Heart left ventricle (tissue), 16 donors: ENCODE measurements around the gene TRAM2. TPM values are rescaled to one million over a fixed set of nuclear protein-coding genes. Genes with fewer than 3 reads are reported as not detected.
A peak's percentile ranks its signal among the peaks of the same experiment; 100 is the strongest.

Experiments
- ATAC-seq, 4 donors: fragments of 200-7000 bp; cut with Tn5 transposase; one replicate each; pipeline ENCODE4 v1.9.1; 2020 to 2022; ENCODE audit warnings: moderate library complexity in 4 of 4, mild to moderate bottlenecking in 3 of 4, moderate number of reproducible peaks in 1 of 4
- DNase-seq, 5 donors: peaks; one replicate each; pipeline ENCODE4 v3.0.0-alpha.2; 2020
- H3K27ac ChIP-seq, 12 donors: fragments of 200-600 bp; sonication (generic) in 4 of 12; one replicate each; pipeline versions ENCODE4 v1.5.0 to v1.8.0; 2016 to 2022; ENCODE audit warnings: mild to moderate bottlenecking in 2 of 12
- H3K27me3 ChIP-seq, 9 donors: fragments of 200-600 bp; sonication (generic) in 2 of 9; one replicate each; pipeline versions ENCODE4 v1.5.1 to v1.8.0; 2016 to 2022; ENCODE audit warnings: mild to moderate bottlenecking in 3 of 9
- H3K36me3 ChIP-seq, 9 donors: fragments of 200-600 bp; sonication (generic) in 2 of 9; one replicate each; pipeline versions ENCODE4 v1.5.0 to v1.8.0; 2018 to 2022; ENCODE audit warnings: mild to moderate bottlenecking in 2 of 9
- H3K4me1 ChIP-seq, 12 donors: fragments of 200-600 bp; sonication (generic) in 4 of 12; one replicate each; pipeline versions ENCODE4 v1.5.0 to v1.8.0; 2016 to 2022; ENCODE audit warnings: mild to moderate bottlenecking in 3 of 12
- H3K4me3 ChIP-seq, 12 donors: fragments of 200-600 bp; sonication (generic) in 4 of 12; one replicate each; pipeline versions ENCODE4 v1.5.0 to v1.8.0; 2017 to 2022; ENCODE audit warnings: mild to moderate bottlenecking in 9 of 12, moderate library complexity in 4 of 12
- H3K9me3 ChIP-seq, 12 donors: fragments of 200-600 bp; sonication (generic) in 4 of 12; one replicate each; pipeline versions ENCODE4 v1.5.0 to v1.8.0; 2016 to 2022; ENCODE audit warnings: mild to moderate bottlenecking in 1 of 12
- POLR2A ChIP-seq, 2 donors: fragments of 450-650 bp; IDR thresholded peaks; one replicate each; pipeline ENCODE4 v1.6.1; 2017; ENCODE audit warnings: antibody characterized with exemption in 2 of 2, mild to moderate bottlenecking in 2 of 2, moderate library complexity in 2 of 2
- WGBS, 4 donors: extraction: QIAGEN DNeasy Blood & Tissue Kit in 2 of 4; methylation state at CpG; one replicate each; pipeline versions ENCODE4 v1.1.5 to v1.1.7; 2013 to 2018; 5-methylcytosine and 5-hydroxymethylcytosine counted together
- intact Hi-C, 10 donors: fragments of 100-400 bp; cut with DNase I; formaldehyde crosslinking; loops; one replicate each; pipeline versions ENCODE4 v1.11.1 to v1.14.2; 2022
- polyA plus RNA-seq, 2 donors: library from polyadenylated mRNA; stranded (reverse); fragments of 200-250 nt; gene quantifications; one replicate each; pipeline ENCODE4 v1.2.3, GENCODE V29; 2013
- total RNA-seq, 9 donors: library from RNA; depleted of rRNA in 2 of 9; stranded (reverse); fragments of >200 nt in 2 of 9; fragmentation: NEBNext Ultra II Directional in 3 of 9; extraction: Animal tissue kit (Norgen Biotek cat#: 25700) in 3 of 9; gene quantifications; one replicate each; pipeline versions ENCODE4 v1.1.0 to v1.2.4, GENCODE V29; 2016 to 2023
- TF ChIP-seq, protein P1 (sequence below), 12 donors: fragments of 200-600 bp; sonication (generic) in 4 of 12; IDR thresholded peaks; one replicate each; pipeline versions ENCODE4 v1.5.0 to v1.8.0; 2018 to 2022; ENCODE audit warnings: antibody characterized with exemption in 12 of 12, mild to moderate bottlenecking in 5 of 12
- donor health status: ischemic (EF 13 %, LVEDD 7.1; RV severe dilation, severe dysfunction).
- donor health status: healthy with polysubstance abuse.
- donor health status: DM: no; HTN: yes; CAD: no.
- donor health status: DM: no; HTN: no; CAD: no.
- donor health status: ischemic (EF 25% LVEDD 6.9; RV normal size, moderate dysfunction).
- donor health status: ischemic (EF 25% LVEDD 5.7; RV mildly dilated, moderate dysfunction).
- donor health status: healthy.
- donor health status: DM: yes; HTN: yes; CAD: no.
- donor health status: ischemic (EF 35%, LVEDD 5.7; RV mildly dilated, moderate dysfunction).
- donor health status: nonischemic (EF 11% LVEDD 7.7; RV severe dilation, severe dysfunction).
- donor health status: DM: yes; HTN: yes; CAD: no.
- donor health status: PGD.
- donor health status: ischemic (EF 29% LVEDD 5.4; RV normal size, mild dysfunction).
- donor health status: nonischemic (EF 23%, LVEDD 6.1; RV moderate dilation, normal function).

Gene TRAM2
- total and polyA plus RNA-seq, 11 donors: 4.7 to 19.0 (median 12.1) TPM

DNA sequence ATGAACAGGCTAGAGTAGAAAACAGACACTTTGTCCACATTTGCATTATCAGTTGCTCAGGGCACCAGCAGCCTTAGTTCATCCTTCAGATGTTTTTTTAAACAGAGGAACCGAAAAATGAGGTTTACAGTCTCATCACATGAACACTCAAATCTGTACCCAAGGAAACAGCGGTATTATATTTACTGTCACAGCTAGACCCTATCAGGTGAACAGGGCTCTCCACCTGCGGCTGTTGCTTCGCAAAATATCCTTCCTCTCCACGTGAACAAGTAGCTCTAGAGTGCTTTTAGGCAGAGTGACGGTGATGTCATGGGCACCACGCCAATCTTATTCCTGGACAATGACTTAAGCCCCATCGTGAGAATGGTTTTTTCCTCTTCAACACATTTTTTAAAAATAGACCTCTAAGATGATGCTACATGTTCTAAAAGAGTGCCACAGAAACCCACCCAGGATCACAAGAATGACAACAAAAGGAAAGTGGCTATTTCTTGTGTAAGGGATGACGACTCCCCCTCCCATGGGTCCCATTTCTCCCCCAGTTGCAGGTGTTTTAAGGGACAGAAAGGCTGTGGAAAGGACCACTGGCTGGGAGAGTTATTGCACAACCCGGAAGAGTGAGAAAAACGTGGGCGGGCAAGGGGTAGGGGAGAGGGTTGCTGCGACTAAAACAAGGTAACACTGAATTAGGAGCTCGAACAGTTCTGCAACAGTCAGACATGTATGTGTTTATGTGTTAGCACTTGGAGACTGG is 79.0 kb downstream of the TRAM2 start:
- WGBS, 4 donors: 49 to 52% (median 50%) methylated on average over 14 of the region's 14 CpGs
- Histone ChIP-seq H3K27ac (peak overlapping the region; percentile 57 to 97 (median 82)), H3K36me3 (peaks cover 0 to 23% (median 12%) of the 10 kb centered on the region in 9 donors), H3K9me3 (peaks cover 0 to 4% (median 0%) of the 10 kb centered on the region in 12 donors), H3K27me3 (no peaks in the 10 kb centered on the region), H3K4me3 (no peak overlapping the region), H3K4me1 (peaks cover 0 to 57% (median 32%) of the 10 kb centered on the region in 12 donors)
- TF ChIP-seq POLR2A (IDR thresholded peaks at IDR 0.05): no peak
- TF ChIP-seq, protein P1, sequence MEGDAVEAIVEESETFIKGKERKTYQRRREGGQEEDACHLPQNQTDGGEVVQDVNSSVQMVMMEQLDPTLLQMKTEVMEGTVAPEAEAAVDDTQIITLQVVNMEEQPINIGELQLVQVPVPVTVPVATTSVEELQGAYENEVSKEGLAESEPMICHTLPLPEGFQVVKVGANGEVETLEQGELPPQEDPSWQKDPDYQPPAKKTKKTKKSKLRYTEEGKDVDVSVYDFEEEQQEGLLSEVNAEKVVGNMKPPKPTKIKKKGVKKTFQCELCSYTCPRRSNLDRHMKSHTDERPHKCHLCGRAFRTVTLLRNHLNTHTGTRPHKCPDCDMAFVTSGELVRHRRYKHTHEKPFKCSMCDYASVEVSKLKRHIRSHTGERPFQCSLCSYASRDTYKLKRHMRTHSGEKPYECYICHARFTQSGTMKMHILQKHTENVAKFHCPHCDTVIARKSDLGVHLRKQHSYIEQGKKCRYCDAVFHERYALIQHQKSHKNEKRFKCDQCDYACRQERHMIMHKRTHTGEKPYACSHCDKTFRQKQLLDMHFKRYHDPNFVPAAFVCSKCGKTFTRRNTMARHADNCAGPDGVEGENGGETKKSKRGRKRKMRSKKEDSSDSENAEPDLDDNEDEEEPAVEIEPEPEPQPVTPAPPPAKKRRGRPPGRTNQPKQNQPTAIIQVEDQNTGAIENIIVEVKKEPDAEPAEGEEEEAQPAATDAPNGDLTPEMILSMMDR (IDR thresholded peaks at IDR 0.05): no peak
- peak in 3 of 4 donors; percentile 27 to 49 (median 40) for ATAC-seq
- intact Hi-C loops: loop anchor here in 9 of 10 donors (2.0 to 10.0 kb wide), 5 partner anchors 76 to 167 kb away; partner anchors contain the start of gene EFHC1 (in 5 of the 9)
- DNase-seq: peak in 4 of 5 donors; percentile 69 to 79 (median 70)

DNA sequence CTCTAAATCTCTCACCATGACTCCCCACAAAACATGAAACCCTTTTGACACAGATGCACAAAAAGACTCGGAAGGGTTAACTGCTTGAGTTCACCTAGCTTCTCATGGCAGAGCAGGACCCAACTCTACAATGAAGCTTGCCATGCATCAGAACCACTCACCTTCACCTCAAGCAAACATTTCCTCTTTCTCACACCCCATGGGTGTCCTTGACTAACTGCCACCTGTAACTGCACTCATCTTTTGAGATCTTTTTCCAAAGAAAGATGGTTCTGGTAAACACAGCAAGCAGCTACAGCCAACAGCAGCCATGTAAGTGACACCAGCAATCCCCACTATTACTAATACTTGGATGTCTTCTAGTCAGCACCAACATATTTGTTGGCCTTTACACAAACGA is 80.2 kb downstream of the TRAM2 start:
- no peak overlapping the region for H3K4me3 ChIP-seq
- TF ChIP-seq, protein P1 (IDR thresholded peaks at IDR 0.05): no peak
- no peak for TF ChIP-seq POLR2A (IDR thresholded peaks at IDR 0.05)
- WGBS, 4 donors: 91 to 97% (median 95%) methylated on average over 2 of the region's 2 CpGs
- H3K36me3 ChIP-seq: peaks cover 0 to 11% (median under 1%) of the 10 kb centered on the region in 9 donors
- ATAC-seq (no peak), DNase-seq (no peak)
- H3K27me3 ChIP-seq: no peaks in the 10 kb centered on the region
- H3K4me1 ChIP-seq: peaks cover 0 to 48% (median 28%) of the 10 kb centered on the region in 12 donors
- H3K27ac ChIP-seq: no peak overlapping the region
- H3K9me3 ChIP-seq: peaks cover 0 to 4% (median 0%) of the 10 kb centered on the region in 12 donors
- intact Hi-C loops: loop anchor here in 6 of 10 donors (5.0 to 10.0 kb wide), 3 partner anchors 74 to 168 kb away; partner anchors contain the start of gene EFHC1 (in 3 of the 6)

DNA sequence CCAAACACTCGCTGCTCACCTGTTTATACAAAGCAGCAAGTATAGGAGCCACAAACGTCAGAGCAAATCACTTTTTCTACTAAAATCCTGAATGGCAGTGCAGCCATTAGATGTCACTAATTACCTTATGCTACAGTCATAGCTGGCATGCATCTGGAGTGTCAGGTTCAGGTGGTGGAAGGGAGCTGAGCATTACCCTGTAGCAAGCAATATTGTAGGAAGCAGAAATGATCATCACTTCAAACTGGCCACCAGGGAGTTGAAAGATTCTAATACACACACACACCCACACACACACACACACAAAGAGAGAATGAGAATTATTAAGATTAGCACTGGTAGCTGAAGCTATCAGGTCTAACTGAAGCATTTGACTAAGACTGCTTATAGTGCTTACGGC is 80.9 kb downstream of the TRAM2 start:
- intact Hi-C loops: loop anchor here in 6 of 10 donors (5.0 to 10.0 kb wide), 3 partner anchors 74 to 169 kb away; partner anchors contain the start of gene EFHC1 (in 3 of the 6)
- 70 to 79% (median 77%) methylated on average over 3 of the region's 3 CpGs for WGBS, 4 donors
- DNase-seq: no peak

More for the DNA sequence above, 80.9 kb downstream of the TRAM2 start:
- no peak for ATAC-seq
- peaks cover 0 to 48% (median 28%) of the 10 kb centered on the region in 12 donors for H3K4me1 ChIP-seq
- peaks cover 0 to 4% (median 0%) of the 10 kb centered on the region in 12 donors for H3K9me3 ChIP-seq
- TF ChIP-seq, protein P1 (IDR thresholded peaks at IDR 0.05): no peak
- TF ChIP-seq POLR2A (IDR thresholded peaks at IDR 0.05): no peak
- H3K36me3 ChIP-seq: peaks cover 0 to 4% (median 0%) of the 10 kb centered on the region in 9 donors
- no peak overlapping the region for H3K27ac ChIP-seq
- no peak overlapping the region for H3K4me3 ChIP-seq
- H3K27me3 ChIP-seq: no peaks in the 10 kb centered on the region
